ENCODE measurements around the gene PARP15. TPM values are rescaled to one million over a fixed set of nuclear protein-coding genes. Genes with fewer than 3 reads are reported as not detected.
A peak's percentile ranks its signal among the peaks of the same experiment; 100 is the strongest.

PARP15 gene
- total RNA-seq: 1 to 10 TPM in 1 of 10 donors, under 1 TPM in 9; 0.21 to 1.7 (median 0.60) TPM
- 1 to 10 TPM in 1 of 2 donors, under 1 TPM in 1; 0.23 to 1.5 TPM for polyA plus RNA-seq
- long read RNA-seq, donor 1: 0 reads
- long read RNA-seq, donor 2: 0 reads
- long read RNA-seq, donor 3: 0 reads

GRCh38 chr3:122577409-122578031, at the start of gene PARP15:
Gene PARP15 (plus strand): TSS chr3:122577650. CDS start chr3:122577668, 18 bp downstream.
- Histone ChIP-seq H3K36me3 (peaks cover 0 to 27% (median under 1%) of the 10 kb centered on the region in 9 donors), H3K4me1 (peaks cover 0 to 33% (median 10%) of the 10 kb centered on the region in 9 donors), H3K9me3 (peaks cover 0 to 18% (median 13%) of the 10 kb centered on the region in 11 donors), H3K27me3 (no peaks in the 10 kb centered on the region), H3K27ac (peak within 1 kb of the TSS in 4 of 10 donors; percentile 25 to 86 (median 44)), H3K4me3 (peak within 1 kb of the TSS; percentile 26 to 68 (median 58))
- intact Hi-C loops (cut with DNase I): no loop called here
- peak; percentile 13 to 23 for DNase-seq
- 2 to 5% methylated on average over 40 of the region's 40 CpGs for WGBS, 2 donors
- TF ChIP-seq, protein P1, sequence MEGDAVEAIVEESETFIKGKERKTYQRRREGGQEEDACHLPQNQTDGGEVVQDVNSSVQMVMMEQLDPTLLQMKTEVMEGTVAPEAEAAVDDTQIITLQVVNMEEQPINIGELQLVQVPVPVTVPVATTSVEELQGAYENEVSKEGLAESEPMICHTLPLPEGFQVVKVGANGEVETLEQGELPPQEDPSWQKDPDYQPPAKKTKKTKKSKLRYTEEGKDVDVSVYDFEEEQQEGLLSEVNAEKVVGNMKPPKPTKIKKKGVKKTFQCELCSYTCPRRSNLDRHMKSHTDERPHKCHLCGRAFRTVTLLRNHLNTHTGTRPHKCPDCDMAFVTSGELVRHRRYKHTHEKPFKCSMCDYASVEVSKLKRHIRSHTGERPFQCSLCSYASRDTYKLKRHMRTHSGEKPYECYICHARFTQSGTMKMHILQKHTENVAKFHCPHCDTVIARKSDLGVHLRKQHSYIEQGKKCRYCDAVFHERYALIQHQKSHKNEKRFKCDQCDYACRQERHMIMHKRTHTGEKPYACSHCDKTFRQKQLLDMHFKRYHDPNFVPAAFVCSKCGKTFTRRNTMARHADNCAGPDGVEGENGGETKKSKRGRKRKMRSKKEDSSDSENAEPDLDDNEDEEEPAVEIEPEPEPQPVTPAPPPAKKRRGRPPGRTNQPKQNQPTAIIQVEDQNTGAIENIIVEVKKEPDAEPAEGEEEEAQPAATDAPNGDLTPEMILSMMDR (IDR thresholded peaks at IDR 0.05): no peak
- ATAC-seq: peak; percentile 22 to 80 (median 67)

GRCh38 chr3:122530164-122530563, 47.3 kb upstream of the PARP15 start:
- Histone ChIP-seq H3K9me3 (no peaks in the 10 kb centered on the region), H3K4me3 (no peak overlapping the region), H3K27ac (no peak overlapping the region), H3K27me3 (no peaks in the 10 kb centered on the region), H3K36me3 (peaks cover 0 to 95% (median 35%) of the 10 kb centered on the region in 9 donors), H3K4me1 (no peaks in the 10 kb centered on the region)
- intact Hi-C loops (cut with DNase I): no loop called here
- TF ChIP-seq, protein P1 (IDR thresholded peaks at IDR 0.05): no peak
- 28 to 46% methylated on average over 2 of the region's 2 CpGs for WGBS, 2 donors
- ATAC-seq (no peak), DNase-seq (no peak)

GRCh38 chr3:122533480-122533879, 44.0 kb upstream of the PARP15 start:
- 93 to 97% methylated on average over 2 of the region's 2 CpGs for WGBS, 2 donors
- no peak for DNase-seq
- TF ChIP-seq, protein P1 (IDR thresholded peaks at IDR 0.05): no peak
- ATAC-seq: no peak
- intact Hi-C loops (cut with DNase I): no loop called here
- Histone ChIP-seq H3K9me3 (no peaks in the 10 kb centered on the region), H3K4me1 (no peaks in the 10 kb centered on the region), H3K27me3 (no peaks in the 10 kb centered on the region), H3K36me3 (peaks cover 0 to 100% (median 39%) of the 10 kb centered on the region in 9 donors), H3K27ac (no peak overlapping the region), H3K4me3 (no peak overlapping the region)

- intact Hi-C loops (cut with DNase I): no loop called here
- TF ChIP-seq, protein P1 (IDR thresholded peaks at IDR 0.05): no peak
- WGBS, 2 donors: 85 to 87% methylated on average over 1 of the region's 1 CpG
- ATAC-seq (no peak), DNase-seq (no peak)
- Histone ChIP-seq H3K4me3 (no peak overlapping the region), H3K27ac (no peak overlapping the region), H3K27me3 (no peaks in the 10 kb centered on the region), H3K4me1 (peaks cover 0 to 3% (median 0%) of the 10 kb centered on the region in 9 donors), H3K9me3 (no peaks in the 10 kb centered on the region), H3K36me3 (peaks cover 0 to 100% (median 42%) of the 10 kb centered on the region in 9 donors)
Observed at GRCh38 chr3:122533931-122534334, 43.5 kb upstream of the PARP15 start.
